ENCODE measurements around the gene SMPD1. TPM values are rescaled to one million over a fixed set of nuclear protein-coding genes. Genes with fewer than 3 reads are reported as not detected.

The SMPD1 gene
- total RNA-seq = 10 to 100 TPM; 44.5 to 71.7 TPM

- TF ChIP-seq, protein P1, sequence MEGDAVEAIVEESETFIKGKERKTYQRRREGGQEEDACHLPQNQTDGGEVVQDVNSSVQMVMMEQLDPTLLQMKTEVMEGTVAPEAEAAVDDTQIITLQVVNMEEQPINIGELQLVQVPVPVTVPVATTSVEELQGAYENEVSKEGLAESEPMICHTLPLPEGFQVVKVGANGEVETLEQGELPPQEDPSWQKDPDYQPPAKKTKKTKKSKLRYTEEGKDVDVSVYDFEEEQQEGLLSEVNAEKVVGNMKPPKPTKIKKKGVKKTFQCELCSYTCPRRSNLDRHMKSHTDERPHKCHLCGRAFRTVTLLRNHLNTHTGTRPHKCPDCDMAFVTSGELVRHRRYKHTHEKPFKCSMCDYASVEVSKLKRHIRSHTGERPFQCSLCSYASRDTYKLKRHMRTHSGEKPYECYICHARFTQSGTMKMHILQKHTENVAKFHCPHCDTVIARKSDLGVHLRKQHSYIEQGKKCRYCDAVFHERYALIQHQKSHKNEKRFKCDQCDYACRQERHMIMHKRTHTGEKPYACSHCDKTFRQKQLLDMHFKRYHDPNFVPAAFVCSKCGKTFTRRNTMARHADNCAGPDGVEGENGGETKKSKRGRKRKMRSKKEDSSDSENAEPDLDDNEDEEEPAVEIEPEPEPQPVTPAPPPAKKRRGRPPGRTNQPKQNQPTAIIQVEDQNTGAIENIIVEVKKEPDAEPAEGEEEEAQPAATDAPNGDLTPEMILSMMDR (IDR thresholded peaks at IDR 0.05) = no peak
- Histone ChIP-seq H3K27me3 (no peaks in the 10 kb centered on the region), H3K9me3 (no peaks in the 10 kb centered on the region), H3K27ac (peak within 1 kb of the TSS; percentile 92 to 94), H3K4me1 (peaks cover 0 to 22% of the 10 kb centered on the region in 2 donors), H3K4me3 (peak within 1 kb of the TSS; percentile 86 to 92), H3K36me3 (peaks cover 22% of the 10 kb centered on the region)
- DNase-seq (ENCODE audit: low spot score) = peak; percentile 96
These were observed at the start of gene SMPD1 for GRCh38 chr11:6389905-6390717. Gene SMPD1 (plus strand): TSS chr11:6390474. CDS start chr11:6390599, 125 bp downstream.

- TF ChIP-seq, protein P1 (IDR thresholded peaks at IDR 0.05) = no peak
- H3K36me3 ChIP-seq = no peaks in the 10 kb centered on the region
These were observed 44.9 kb upstream of the SMPD1 start for GRCh38 chr11:6345366-6345765.

DNA sequence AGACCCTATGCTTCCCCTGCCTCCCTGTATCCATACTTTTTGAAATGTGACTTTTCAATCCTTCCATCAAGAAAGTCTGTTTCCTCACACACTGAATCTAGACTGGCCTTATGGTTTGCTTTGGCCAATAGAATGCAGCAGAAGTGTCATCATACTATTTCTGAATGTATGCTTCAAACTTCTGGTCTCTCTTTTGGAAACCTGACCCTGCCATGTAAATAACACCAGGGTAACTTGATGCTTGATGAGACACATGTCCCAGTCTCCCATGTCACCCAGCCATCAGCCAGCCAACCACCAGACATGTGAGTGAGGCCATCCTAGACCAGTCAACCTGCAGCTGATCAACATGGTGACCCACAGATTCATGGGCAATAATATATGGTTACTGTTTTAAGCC, 40.2 kb upstream of the SMPD1 start:
- Histone ChIP-seq H3K27me3 (no peaks in the 10 kb centered on the region), H3K4me1 (no peaks in the 10 kb centered on the region), H3K36me3 (no peaks in the 10 kb centered on the region), H3K27ac (no peak overlapping the region), H3K9me3 (no peaks in the 10 kb centered on the region), H3K4me3 (no peak overlapping the region)
- TF ChIP-seq, protein P1 (IDR thresholded peaks at IDR 0.05) = no peak
- DNase-seq (ENCODE audit: low spot score) = no peak

More at GRCh38 chr11:6345366-6345765, 44.9 kb upstream of the SMPD1 start:
- no peaks in the 10 kb centered on the region for H3K9me3 ChIP-seq
- H3K4me1 ChIP-seq = no peaks in the 10 kb centered on the region
- no peak for DNase-seq (ENCODE audit: low spot score)
- no peak overlapping the region for H3K4me3 ChIP-seq
- no peaks in the 10 kb centered on the region for H3K27me3 ChIP-seq
- H3K27ac ChIP-seq = no peak overlapping the region

GRCh38 chr11:6350486-6350885, 39.8 kb upstream of the SMPD1 start:
- H3K4me3 ChIP-seq = no peak overlapping the region
- H3K27ac ChIP-seq = no peak overlapping the region
- DNase-seq (ENCODE audit: low spot score) = no peak
- no peaks in the 10 kb centered on the region for H3K4me1 ChIP-seq
- H3K27me3 ChIP-seq = no peaks in the 10 kb centered on the region
- H3K36me3 ChIP-seq = no peaks in the 10 kb centered on the region
- TF ChIP-seq, protein P1 (IDR thresholded peaks at IDR 0.05) = no peak
- no peaks in the 10 kb centered on the region for H3K9me3 ChIP-seq

GRCh38 chr11:6351782-6352382, 38.4 kb upstream of the SMPD1 start:
- Histone ChIP-seq H3K9me3 (no peaks in the 10 kb centered on the region), H3K27ac (no peak overlapping the region), H3K4me1 (no peaks in the 10 kb centered on the region), H3K27me3 (no peaks in the 10 kb centered on the region), H3K4me3 (no peak overlapping the region), H3K36me3 (no peaks in the 10 kb centered on the region)
- TF ChIP-seq, protein P1 (IDR thresholded peaks at IDR 0.05) = no peak
- DNase-seq (ENCODE audit: low spot score) = no peak
